ENCODE results near the gene GAREM1. TPM values are rescaled to one million over a fixed set of nuclear protein-coding genes. Genes with fewer than 3 reads are reported as not detected.

The GAREM1 gene
- total and polyA plus RNA-seq, 2 of the 8 experiments (the other 6 are each of a cell fraction or from before 2014, with no cell fraction given) = 3.6 to 9.2 TPM

DNA sequence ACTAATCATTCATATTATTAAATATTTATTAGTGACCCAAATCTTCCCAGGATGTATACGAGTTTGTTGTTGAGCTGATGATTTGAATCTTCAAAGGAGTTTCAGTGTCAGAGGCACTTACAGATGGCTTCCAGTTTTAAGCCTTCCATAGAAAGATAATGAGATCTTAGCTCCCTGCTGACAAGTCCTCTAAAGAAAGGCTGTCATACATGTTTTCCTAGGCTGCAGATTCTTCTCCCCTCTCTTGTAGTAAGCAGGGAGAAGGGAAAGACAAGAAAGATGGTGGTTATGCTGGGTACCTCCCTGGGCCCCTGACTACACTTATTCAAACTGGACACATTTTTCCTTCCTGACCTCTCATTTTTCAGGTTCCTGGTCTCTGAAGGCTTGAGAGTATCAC lies 8.1 kb upstream of the GAREM1 start:
- H4K20me1 ChIP-seq (replicated peaks in 1 of 2; ENCODE audit: control insufficient read depth in 1 of 2, insufficient read depth in 2 of 2, low read length in 2 of 2) = no peaks in the 10 kb centered on the region
- no peak overlapping the region for H4K91ac ChIP-seq (replicated peaks; ENCODE audit: insufficient read length, low read length)
- no peaks in the 10 kb centered on the region; a peak in 1 of 7 replicates for H3K27me3 ChIP-seq (replicated peaks in 1 of 4; ENCODE audit: control insufficient read depth in 3 of 4, extremely low read depth in 1 of 4, insufficient read depth in 3 of 4, low read length in 3 of 4)
- no peak overlapping the region for H2BK20ac ChIP-seq (ENCODE audit: low read length)
- H2BK5ac ChIP-seq (ENCODE audit: low read depth, low read length) = no peak overlapping the region
- 81% methylated on average over 1 of the region's 1 CpG; no CpG with 5 or more reads in 1 of the 2 experiments for WGBS, 2 experiments (ENCODE audit: extremely low coverage in 1 of 2, insufficient coverage in 1 of 2, insufficient read length in 1 of 2, insufficient replicate concordance in 2 of 2, low coverage in 1 of 2, low lambda C conversion rate in 2 of 2, missing lambda C conversion rate in 1 of 2)
- no peak overlapping the region for H3K56ac ChIP-seq (replicated peaks; ENCODE audit: insufficient read length, low read depth, low read length)
- H3K4ac ChIP-seq (replicated peaks; ENCODE audit: insufficient read length, low read depth, low read length) = no peak overlapping the region
- no peak overlapping the region for H3K18ac ChIP-seq (ENCODE audit: extremely low read depth, low read length)
- no peaks in the 10 kb centered on the region for H3K36me3 ChIP-seq (ENCODE audit: control insufficient read depth in 2 of 4, insufficient read depth in 4 of 4, low read length in 3 of 4)
- CTCF ChIA-PET (ENCODE audit: partially characterized antibody) = interaction anchor here (0.7 to 1.1 kb wide), 4 partner anchors 39 to 321 kb away, joined by 3 to 4 read pairs (median 3); no protein-coding TSS in a partner anchor
- no peaks in the 10 kb centered on the region for H3K79me1 ChIP-seq (ENCODE audit: low read depth, low read length)
- no peak overlapping the region for H3K23ac ChIP-seq (ENCODE audit: insufficient read length)
- H3K4me3 ChIP-seq (ENCODE audit: extremely low read depth in 1 of 4, insufficient read depth in 2 of 4, low read depth in 3 of 4, low read length in 4 of 4) = no peak overlapping the region
- no peak overlapping the region for H2BK15ac ChIP-seq (ENCODE audit: low read length)
- H3K27ac ChIP-seq (ENCODE audit: low read depth, low read length) = no peak overlapping the region
- no peak overlapping the region for H3K9ac ChIP-seq (replicated peaks in 1 of 4; ENCODE audit: extremely low read depth in 1 of 4, low read depth in 3 of 4, low read length in 3 of 4)
- no peak overlapping the region for H2BK120ac ChIP-seq (replicated peaks; ENCODE audit: low read depth, low read length)
- H2AFZ ChIP-seq (ENCODE audit: low read length) = no peak overlapping the region
- DNase-seq (ENCODE audit: low read depth in 1 of 2, low spot score in 2 of 2) (no peak), FAIRE-seq (peak; percentile 19)
- H3K4me2 ChIP-seq (ENCODE audit: insufficient read depth in 1 of 2, low read depth in 2 of 2, low read length in 2 of 2) = no peak overlapping the region
- H2BK12ac ChIP-seq (ENCODE audit: low read depth, low read length) = no peak overlapping the region
- POLR2A ChIA-PET (ENCODE audit: partially characterized antibody) = no interaction called here
- no peak for TF ChIP-seq SIN3A (conservative IDR thresholded peaks at IDR 0.05 in 1 of 2, IDR thresholded peaks at IDR 0.05 in 1 of 2; ENCODE audit: low read depth in 1 of 2, low read length in 2 of 2)
- TF ChIP-seq SAP30 (IDR thresholded peaks at IDR 0.05; ENCODE audit: insufficient read depth, insufficient replicate concordance, low read length) = no peak
- TF ChIP-seq RAD21 (IDR thresholded peaks at IDR 0.05 in 1 of 2, conservative IDR thresholded peaks at IDR 0.05 in 1 of 2; ENCODE audit: low read depth in 2 of 2, low read length in 2 of 2) = no peak
- TF ChIP-seq SIRT6 (IDR thresholded peaks at IDR 0.05; ENCODE audit: low read length) = no peak
- TF ChIP-seq NRF1 (IDR thresholded peaks at IDR 0.05; ENCODE audit: low read depth, low read length) = no peak
- no peak for TF ChIP-seq CEBPB (IDR thresholded peaks at IDR 0.05; ENCODE audit: low read depth, low read length)
- TF ChIP-seq RXRA (IDR thresholded peaks at IDR 0.05; ENCODE audit: insufficient read depth, low read depth, low read length) = no peak
- no peaks in the 10 kb centered on the region for H3K4me1 ChIP-seq (replicated peaks in 1 of 4; ENCODE audit: control insufficient read depth in 3 of 4, insufficient read depth in 4 of 4, low read length in 3 of 4)
- H3K14ac ChIP-seq (ENCODE audit: insufficient read length) = no peak overlapping the region
- H4K5ac ChIP-seq (ENCODE audit: insufficient read length, low read depth, low read length) = no peak overlapping the region
- no peak overlapping the region for H4K8ac ChIP-seq (ENCODE audit: extremely low read depth, insufficient read depth, low read length)
- no peaks in the 10 kb centered on the region for H3K79me2 ChIP-seq (ENCODE audit: control insufficient read depth in 1 of 2, insufficient read depth in 2 of 2, low read length in 2 of 2)
- H3K23me2 ChIP-seq (ENCODE audit: low read depth, low read length) = no peaks in the 10 kb centered on the region
- H2AK5ac ChIP-seq (ENCODE audit: low read depth, low read length) = no peak overlapping the region
- no peaks in the 10 kb centered on the region; a peak in 1 of 4 replicates for H3K9me3 ChIP-seq (ENCODE audit: insufficient read depth in 2 of 2, low read depth in 1 of 2, low read length in 1 of 2)

Measured in H1 (cell line).